ENCODE measurements around the gene GBA3. TPM values are rescaled to one million over a fixed set of nuclear protein-coding genes. Genes with fewer than 3 reads are reported as not detected.

GBA3 gene
- total RNA-seq, 1 donor: under 0.01 TPM

DNA sequence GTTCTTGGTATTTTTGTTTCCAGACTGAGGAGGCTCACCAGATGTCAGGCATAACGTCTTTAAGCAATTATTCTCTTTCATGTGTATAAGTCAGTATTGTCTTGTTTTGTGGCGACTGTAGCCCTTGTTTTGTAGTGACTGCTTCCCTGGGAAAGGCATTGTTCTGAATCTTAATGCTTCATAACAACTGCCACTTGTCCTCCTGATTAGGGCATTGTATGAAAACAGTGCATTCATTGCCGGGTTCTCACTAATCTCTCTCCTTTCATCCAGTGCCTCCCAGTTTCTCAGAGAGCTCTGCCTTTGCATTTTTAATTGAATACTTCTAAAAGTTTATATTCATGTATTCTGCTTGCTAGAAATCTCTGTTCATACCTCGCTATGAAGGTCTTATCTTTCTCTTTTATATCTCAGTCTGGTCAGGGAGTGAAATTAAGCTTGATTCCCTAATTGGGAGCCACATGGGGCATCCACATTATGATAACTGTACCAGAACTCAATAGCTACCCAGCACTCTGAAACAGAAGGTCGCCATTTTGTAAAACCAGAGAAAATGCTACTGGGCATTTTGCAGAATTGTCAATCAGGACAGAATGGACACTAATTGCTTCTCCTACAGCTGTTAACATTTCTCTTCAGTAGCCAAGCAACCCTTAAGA is 149.8 kb downstream of the GBA3 start:
- no peaks in the 10 kb centered on the region for H4K20me1 ChIP-seq (ENCODE audit: insufficient read depth, low read length)
- no peaks in the 10 kb centered on the region for H3K79me2 ChIP-seq (ENCODE audit: insufficient read depth, low read length)
- DNase-seq (ENCODE audit: insufficient read length, low spot score, missing footprints): no peak
- H3K27ac ChIP-seq (ENCODE audit: low read depth, low read length): no peak overlapping the region
- no peak overlapping the region for H2AFZ ChIP-seq (ENCODE audit: low read length)
- TF ChIP-seq, protein P1, sequence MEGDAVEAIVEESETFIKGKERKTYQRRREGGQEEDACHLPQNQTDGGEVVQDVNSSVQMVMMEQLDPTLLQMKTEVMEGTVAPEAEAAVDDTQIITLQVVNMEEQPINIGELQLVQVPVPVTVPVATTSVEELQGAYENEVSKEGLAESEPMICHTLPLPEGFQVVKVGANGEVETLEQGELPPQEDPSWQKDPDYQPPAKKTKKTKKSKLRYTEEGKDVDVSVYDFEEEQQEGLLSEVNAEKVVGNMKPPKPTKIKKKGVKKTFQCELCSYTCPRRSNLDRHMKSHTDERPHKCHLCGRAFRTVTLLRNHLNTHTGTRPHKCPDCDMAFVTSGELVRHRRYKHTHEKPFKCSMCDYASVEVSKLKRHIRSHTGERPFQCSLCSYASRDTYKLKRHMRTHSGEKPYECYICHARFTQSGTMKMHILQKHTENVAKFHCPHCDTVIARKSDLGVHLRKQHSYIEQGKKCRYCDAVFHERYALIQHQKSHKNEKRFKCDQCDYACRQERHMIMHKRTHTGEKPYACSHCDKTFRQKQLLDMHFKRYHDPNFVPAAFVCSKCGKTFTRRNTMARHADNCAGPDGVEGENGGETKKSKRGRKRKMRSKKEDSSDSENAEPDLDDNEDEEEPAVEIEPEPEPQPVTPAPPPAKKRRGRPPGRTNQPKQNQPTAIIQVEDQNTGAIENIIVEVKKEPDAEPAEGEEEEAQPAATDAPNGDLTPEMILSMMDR (IDR thresholded peaks at IDR 0.05; ENCODE audit: extremely low read depth, low read depth, low read length): no peak
- no peaks in the 10 kb centered on the region for H3K9me3 ChIP-seq (ENCODE audit: low read depth, low read length)
- H3K27me3 ChIP-seq (ENCODE audit: insufficient read depth, low read length): no peaks in the 10 kb centered on the region
- H3K4me2 ChIP-seq (ENCODE audit: insufficient read depth, low read length): no peak overlapping the region
- H3K4me3 ChIP-seq (ENCODE audit: insufficient read depth, low read length): no peak overlapping the region
- no peaks in the 10 kb centered on the region for H3K36me3 ChIP-seq (ENCODE audit: insufficient read depth, low read length)
- H3K4me1 ChIP-seq (ENCODE audit: insufficient read depth, low read length): no peaks in the 10 kb centered on the region

DNA sequence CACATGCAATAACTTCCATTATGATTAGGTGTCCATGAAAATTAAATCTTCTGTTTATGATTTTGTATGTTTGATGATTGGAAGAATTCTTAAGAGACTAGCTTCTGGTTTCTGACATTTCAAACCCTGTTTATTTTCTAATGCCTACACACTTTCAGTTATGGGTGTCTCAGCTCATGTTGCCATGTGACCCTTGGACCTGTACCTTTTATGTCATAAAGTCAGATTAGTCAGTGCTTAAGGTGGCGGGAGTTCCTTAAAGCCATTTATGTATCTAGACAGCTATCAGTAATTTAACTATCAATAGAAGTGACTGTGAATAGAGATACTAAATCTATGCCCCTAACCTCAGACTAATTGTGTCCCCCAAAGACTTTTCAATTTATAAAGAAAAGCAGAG is 155.6 kb downstream of the GBA3 start:
- no peak overlapping the region for H3K4me2 ChIP-seq (ENCODE audit: insufficient read depth, low read length)
- H2AFZ ChIP-seq (ENCODE audit: low read length): no peak overlapping the region
- H3K79me2 ChIP-seq (ENCODE audit: insufficient read depth, low read length): no peaks in the 10 kb centered on the region
- H3K27me3 ChIP-seq (ENCODE audit: insufficient read depth, low read length): no peaks in the 10 kb centered on the region
- no peaks in the 10 kb centered on the region for H3K9me3 ChIP-seq (ENCODE audit: low read depth, low read length)
- no peak overlapping the region for H3K4me3 ChIP-seq (ENCODE audit: insufficient read depth, low read length)
- no peaks in the 10 kb centered on the region for H3K36me3 ChIP-seq (ENCODE audit: insufficient read depth, low read length)
- TF ChIP-seq, protein P1 (IDR thresholded peaks at IDR 0.05; ENCODE audit: extremely low read depth, low read depth, low read length): no peak
- H4K20me1 ChIP-seq (ENCODE audit: insufficient read depth, low read length): no peaks in the 10 kb centered on the region
- DNase-seq (ENCODE audit: insufficient read length, low spot score, missing footprints): no peak
- no peak overlapping the region for H3K27ac ChIP-seq (ENCODE audit: low read depth, low read length)
- H3K4me1 ChIP-seq (ENCODE audit: insufficient read depth, low read length): no peaks in the 10 kb centered on the region

DNA sequence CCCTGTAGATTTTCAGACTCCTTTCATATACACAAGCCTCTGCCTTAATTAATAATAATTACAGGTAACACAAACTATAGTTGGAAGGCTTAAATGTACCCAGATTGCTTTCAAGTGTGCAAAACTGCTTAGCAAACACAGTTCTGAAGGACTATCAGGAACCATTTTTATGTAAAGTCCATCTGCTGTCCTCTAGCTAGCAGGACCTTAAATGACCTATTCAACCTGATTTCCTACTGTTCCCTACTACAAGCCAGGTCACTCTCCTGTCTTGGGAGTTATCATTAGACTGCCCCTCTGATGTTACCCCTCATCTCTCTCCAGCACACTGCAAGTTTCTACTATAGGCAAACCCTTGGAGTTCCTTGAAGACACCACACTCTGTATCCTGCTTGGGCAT is 157.3 kb downstream of the GBA3 start:
- no peaks in the 10 kb centered on the region for H3K36me3 ChIP-seq (ENCODE audit: insufficient read depth, low read length)
- no peak overlapping the region for H3K4me3 ChIP-seq (ENCODE audit: insufficient read depth, low read length)
- no peaks in the 10 kb centered on the region for H4K20me1 ChIP-seq (ENCODE audit: insufficient read depth, low read length)
- TF ChIP-seq, protein P1 (IDR thresholded peaks at IDR 0.05; ENCODE audit: extremely low read depth, low read depth, low read length): no peak
- no peak overlapping the region for H3K4me2 ChIP-seq (ENCODE audit: insufficient read depth, low read length)
- H3K27ac ChIP-seq (ENCODE audit: low read depth, low read length): no peak overlapping the region
- H3K4me1 ChIP-seq (ENCODE audit: insufficient read depth, low read length): no peaks in the 10 kb centered on the region
- H3K79me2 ChIP-seq (ENCODE audit: insufficient read depth, low read length): no peaks in the 10 kb centered on the region
- no peak overlapping the region for H2AFZ ChIP-seq (ENCODE audit: low read length)
- no peaks in the 10 kb centered on the region for H3K27me3 ChIP-seq (ENCODE audit: insufficient read depth, low read length)
- DNase-seq (ENCODE audit: insufficient read length, low spot score, missing footprints): no peak
- H3K9me3 ChIP-seq (ENCODE audit: low read depth, low read length): no peaks in the 10 kb centered on the region

DNA sequence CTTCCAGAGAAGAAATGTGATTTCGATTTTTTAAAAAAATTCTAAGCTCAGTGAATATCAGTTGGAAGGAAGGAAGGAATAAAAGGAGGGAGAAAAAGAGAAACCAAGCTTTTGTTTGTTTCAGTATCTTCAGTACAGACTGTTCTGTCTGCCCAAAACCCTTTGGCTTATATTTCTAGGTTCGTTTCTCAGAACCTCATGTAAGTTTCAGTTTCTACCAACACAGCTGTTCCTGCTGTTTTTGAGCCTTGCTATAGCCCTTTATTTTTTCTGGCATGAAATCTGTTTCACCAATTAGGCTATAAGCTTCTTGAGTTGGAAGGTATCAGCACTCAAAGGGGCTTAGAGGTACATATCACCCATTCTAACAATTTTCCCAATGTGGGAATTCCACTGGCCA is 157.9 kb downstream of the GBA3 start:
- H3K36me3 ChIP-seq (ENCODE audit: insufficient read depth, low read length): no peaks in the 10 kb centered on the region
- DNase-seq (ENCODE audit: insufficient read length, low spot score, missing footprints): no peak
- no peak overlapping the region for H3K27ac ChIP-seq (ENCODE audit: low read depth, low read length)
- TF ChIP-seq, protein P1 (IDR thresholded peaks at IDR 0.05; ENCODE audit: extremely low read depth, low read depth, low read length): no peak
- no peak overlapping the region for H2AFZ ChIP-seq (ENCODE audit: low read length)
- H3K9me3 ChIP-seq (ENCODE audit: low read depth, low read length): no peaks in the 10 kb centered on the region
- H4K20me1 ChIP-seq (ENCODE audit: insufficient read depth, low read length): no peaks in the 10 kb centered on the region
- no peaks in the 10 kb centered on the region for H3K79me2 ChIP-seq (ENCODE audit: insufficient read depth, low read length)
- no peak overlapping the region for H3K4me2 ChIP-seq (ENCODE audit: insufficient read depth, low read length)
- no peaks in the 10 kb centered on the region for H3K4me1 ChIP-seq (ENCODE audit: insufficient read depth, low read length)
- no peaks in the 10 kb centered on the region for H3K27me3 ChIP-seq (ENCODE audit: insufficient read depth, low read length)
- H3K4me3 ChIP-seq (ENCODE audit: insufficient read depth, low read length): no peak overlapping the region
